SK-N-MC (cell line): ENCODE data around the gene KRTAP4-11.
"Not testable (repeated sequence)": the region's sequence is repeated elsewhere in the genome, so short reads cannot be mapped to it uniquely, and the experiment has no call there.

Experiments used
- EZH2 ChIP-seq: fragments of 200-600 bp; sonication (generic); IDR thresholded peaks from one replicate; pipeline ENCODE4 v1.6.1; 2017; ENCODE audit warnings: antibody characterized with exemption
- FOXP2 ChIP-seq: optimal IDR thresholded peaks from 2 replicates; pipeline ENCODE3; 2011; ENCODE audit warnings: mild to moderate bottlenecking, moderate library complexity; ENCODE audit not compliant: insufficient read depth; ENCODE audit errors: extremely low read length, control extremely low read depth

- not testable (repeated sequence) for TF ChIP-seq EZH2, FOXP2
Observed at GRCh38 chr17:41123292-41123990, 5.3 kb upstream of the KRTAP4-11 start.
